Measurements from ENCODE around the gene TXNDC17. TPM values are rescaled to one million over a fixed set of nuclear protein-coding genes. Genes with fewer than 3 reads are reported as not detected.
A peak's percentile ranks its signal among the peaks of the same experiment; 100 is the strongest.

Gene TXNDC17
- total and polyA plus RNA-seq, 2 of the 13 experiments (the other 11 are each of a cell fraction or from before 2014, with no cell fraction given) = 188 to 266 TPM

- no peak for TF ChIP-seq GLMP (CRISPR knock-in tag; IDR thresholded peaks at IDR 0.05; ENCODE audit: borderline replicate concordance)
- TF ChIP-seq BCL3 (CRISPR knock-in tag; IDR thresholded peaks at IDR 0.05) = peak; percentile 98; the same call in 1 of the 2 replicates
- peak; percentile 93 for TF ChIP-seq MEIS1 (CRISPR knock-in tag; IDR thresholded peaks at IDR 0.05; ENCODE audit: borderline replicate concordance)
- TF ChIP-seq ZNF160 (CRISPR knock-in tag; IDR thresholded peaks at IDR 0.05) = peak; percentile 89
- TF ChIP-seq ZNF879 (CRISPR knock-in tag; IDR thresholded peaks at IDR 0.05) = peak; percentile 99
- peak; percentile 65; the same call in 1 of the 2 replicates for TF ChIP-seq HMGXB3 (CRISPR knock-in tag; IDR thresholded peaks at IDR 0.05; ENCODE audit: borderline replicate concordance)
- TF ChIP-seq PRPF4 (IDR thresholded peaks at IDR 0.05; ENCODE audit: low read depth, low read length, poor library complexity, severe bottlenecking) = no peak
- TF ChIP-seq ZNF672 (CRISPR knock-in tag; IDR thresholded peaks at IDR 0.05) = no peak
- 0 out of 2 replicates have a peak, but pooled peaks have one; percentile 45 for TF ChIP-seq ZBTB3 (CRISPR knock-in tag; IDR thresholded peaks at IDR 0.05; ENCODE audit: borderline replicate concordance, low read depth)
- peak; percentile 91 for TF ChIP-seq THAP9 (CRISPR knock-in tag; IDR thresholded peaks at IDR 0.05; ENCODE audit: borderline replicate concordance)
- peak; percentile 36; the same call in 1 of the 2 replicates for TF ChIP-seq ZNF296 (CRISPR knock-in tag; conservative IDR thresholded peaks at IDR 0.05)
- no peak for TF ChIP-seq HNRNPH1 (optimal IDR thresholded peaks at IDR 0.05; ENCODE audit: low read depth, low read length)
- TF ChIP-seq ONECUT2 (CRISPR knock-in tag; IDR thresholded peaks at IDR 0.05) = no peak
- TF ChIP-seq MEF2D (CRISPR knock-in tag; IDR thresholded peaks at IDR 0.05) = peak; percentile 76; the same call in 1 of the 2 replicates
- no peak; the same call in 1 of the 2 replicates for TF ChIP-seq PRDM10 (CRISPR knock-in tag; IDR thresholded peaks at IDR 0.05; ENCODE audit: low read depth)
Observed at GRCh38 chr17:6651919-6652452, 11.1 kb downstream of the TXNDC17 start (continued).

Measured in HepG2 (cell line).